HCT116 (cell line): ENCODE data around the gene TRAF2.

ENCODE experiments used
- CTCF ChIP-seq, 3 experiments: fragments of 200-600 bp in 1 of 3; sonication (generic) in 1 of 3; IDR thresholded peaks in 2 of 3; conservative IDR thresholded peaks in 1 of 3; 2 replicates each; pipeline ENCODE4 v1.5.1; 2012 to 2017; ENCODE audit warnings: low read depth in 2 of 3, low read length in 2 of 3, antibody characterized with exemption in 1 of 3, borderline replicate concordance in 1 of 3, control low read depth in 1 of 3, mild to moderate bottlenecking in 1 of 3, mixed read lengths in 1 of 3, mixed run types in 1 of 3, moderate library complexity in 1 of 3; ENCODE audit not compliant: insufficient read depth in 1 of 3
- ELF1 ChIP-seq: IDR thresholded peaks from 2 replicates; pipeline ENCODE4 v1.6.1; 2012; ENCODE audit warnings: low read depth, borderline replicate concordance
- TCF7L2 ChIP-seq: IDR thresholded peaks from 2 replicates; pipeline ENCODE4 v1.7.0; 2011; ENCODE audit warnings: borderline replicate concordance, inconsistent platforms; ENCODE audit not compliant: insufficient read depth, insufficient read length; ENCODE audit errors: extremely low read depth

GRCh38 chr9:136921718-136922117 lies 35.4 kb downstream of the TRAF2 start:
- TF ChIP-seq TCF7L2: no peak
- no peak for TF ChIP-seq ELF1
- no peak for TF ChIP-seq CTCF (IDR thresholded peaks at IDR 0.05 in 2 of 3, conservative IDR thresholded peaks at IDR 0.05 in 1 of 3; ENCODE audit: borderline replicate concordance in 1 of 3, insufficient read depth in 1 of 3, low read depth in 2 of 3, low read length in 2 of 3)
